GM12878 (cell line): ENCODE data around the gene FAF1. TPM values are rescaled to one million over a fixed set of nuclear protein-coding genes. Genes with fewer than 3 reads are reported as not detected.

Experiments
- ATAC-seq: fragments of 200-7000 bp; cut with Tn5 transposase; 3 replicates; pipeline ENCODE4 v1.9.1; 2020; ENCODE audit warnings: mild to moderate bottlenecking, moderate library complexity
- BruUV-seq: library from RNA; stranded (reverse); fragments of 400-500 nt; replicated peaks from 2 replicates; lab custom pipeline; 2021; lab: Mats Ljungman, UMichigan
- CTCF ChIA-PET: fragments of 300-600 bp; sonication (Branson Sonifier 250); formaldehyde crosslinking; extraction: SDS; loops from one replicate; lab custom pipeline; 2021; ENCODE audit warnings: inconsistent platforms; lab: Yijun Ruan, JAX
- POLR2A ChIA-PET: fragments of 350-600 bp; formaldehyde crosslinking; extraction: SDS; loops from one replicate; lab custom pipeline; 2021; ENCODE audit warnings: inconsistent platforms; lab: Charles Lee
- RAD21 ChIA-PET: fragments of 300-600 bp; sonication (Branson Sonifier 250); formaldehyde crosslinking; loops from one replicate; lab custom pipeline; 2023; ENCODE audit warnings: antibody characterized with exemption; ENCODE audit not compliant: unreplicated experiment; lab: Charles Lee
- SMC1A ChIA-PET: fragments of 300-600 bp; sonication (Branson Sonifier 250); formaldehyde crosslinking; loops from one replicate; lab custom pipeline; 2023; ENCODE audit not compliant: unreplicated experiment, uncharacterized antibody; lab: Charles Lee
- DNase-seq: peaks from one replicate; pipeline ENCODE4 v3.0.0-alpha.2; 2011; ENCODE audit warnings: low read depth, low spot score
- FAIRE-seq: peaks from 3 replicates; lab custom pipeline; 2011; peaks lifted over from hg19 to GRCh38; lab: Jason Lieb, UNC
- H2AFZ ChIP-seq: 2 replicates; pipeline ENCODE4 v1.6.0; 2011; ENCODE audit warnings: low read depth, low read length, control low read depth; ENCODE audit not compliant: control insufficient read depth
- H3K27ac ChIP-seq: 2 replicates; pipeline ENCODE4 v1.5.1; 2011; ENCODE audit warnings: control low read depth; ENCODE audit not compliant: control insufficient read depth, insufficient read depth
- H3K27me3 ChIP-seq, 2 experiments: replicated peaks in 1 of 2; 2 replicates each; pipeline versions ENCODE4 v1.6.0 to v1.6.1; 2011; ENCODE audit warnings: low read length in 1 of 2; ENCODE audit not compliant: control insufficient read depth in 2 of 2, insufficient read depth in 2 of 2
- H3K36me3 ChIP-seq, 2 experiments: 2 replicates each; pipeline ENCODE4 v1.5.1; 2011; ENCODE audit warnings: low read length in 1 of 2; ENCODE audit not compliant: control insufficient read depth in 2 of 2, insufficient read depth in 2 of 2
- H3K4me1 ChIP-seq: 2 replicates; pipeline ENCODE4 v1.6.1; 2011; ENCODE audit warnings: mild to moderate bottlenecking, low read length, moderate library complexity, mixed read lengths; ENCODE audit not compliant: control insufficient read depth, insufficient read depth
- H3K4me2 ChIP-seq: 2 replicates; pipeline ENCODE4 v1.6.0; 2011; ENCODE audit warnings: control low read depth; ENCODE audit not compliant: control insufficient read depth, insufficient read depth
- H3K4me3 ChIP-seq: fragments of 200-600 bp; sonication (generic); 2 replicates; pipeline ENCODE4 v1.5.1; 2016
- H3K79me2 ChIP-seq: 2 replicates; pipeline ENCODE4 v1.6.0; 2011; ENCODE audit warnings: low read length; ENCODE audit not compliant: control insufficient read depth, insufficient read depth
- H3K9ac ChIP-seq: 2 replicates; pipeline ENCODE4 v1.8.0; 2011; ENCODE audit warnings: low read length, control low read depth, mixed read lengths; ENCODE audit not compliant: control insufficient read depth, insufficient read depth
- H3K9me3 ChIP-seq: replicated peaks from 3 replicates; pipeline ENCODE4 v1.5.1; 2011; ENCODE audit warnings: mild to moderate bottlenecking, low read length; ENCODE audit not compliant: control insufficient read depth, insufficient read depth
- H4K20me1 ChIP-seq: 2 replicates; pipeline ENCODE4 v1.6.0; 2011; ENCODE audit not compliant: control insufficient read depth, insufficient read depth
- ATF7 ChIP-seq: fragments of 450-650 bp; IDR thresholded peaks from 2 replicates; pipeline ENCODE4 v1.6.1; 2016; ENCODE audit warnings: low read depth, mild to moderate bottlenecking
- BACH1 ChIP-seq: fragments of 450-650 bp; IDR thresholded peaks from 2 replicates; pipeline ENCODE4 v1.6.1; 2017; ENCODE audit warnings: mild to moderate bottlenecking, borderline replicate concordance
- DPF2 ChIP-seq: fragments of 450-650 bp; IDR thresholded peaks from 2 replicates; pipeline ENCODE4 v1.6.1; 2017; ENCODE audit warnings: mild to moderate bottlenecking
- ETV6 ChIP-seq, 2 experiments: fragments of 450-650 bp in 1 of 2; IDR thresholded peaks in 1 of 2; conservative IDR thresholded peaks in 1 of 2; 2 replicates each; pipeline ENCODE4 v1.6.1; 2014; ENCODE audit warnings: antibody characterized with exemption in 1 of 2, borderline replicate concordance in 1 of 2, low read depth in 1 of 2, mild to moderate bottlenecking in 1 of 2, moderate library complexity in 1 of 2
- FOXM1 ChIP-seq: IDR thresholded peaks from 2 replicates; pipeline ENCODE4 v1.6.1; 2012; ENCODE audit warnings: low read depth, mild to moderate bottlenecking, inconsistent platforms, low read length, moderate library complexity
- GATAD2B ChIP-seq: fragments of 450-650 bp; conservative IDR thresholded peaks from 2 replicates; pipeline ENCODE4 v1.6.1; 2017; ENCODE audit warnings: low read depth, mild to moderate bottlenecking, moderate library complexity
- HCFC1 ChIP-seq: fragments of 150-350 bp; IDR thresholded peaks from 2 replicates; pipeline ENCODE4 v1.6.1; 2014; ENCODE audit warnings: low read length
- IKZF1 ChIP-seq: fragments of 450-650 bp; conservative IDR thresholded peaks from 2 replicates; pipeline ENCODE4 v1.6.1; 2017; ENCODE audit warnings: antibody characterized with exemption, mild to moderate bottlenecking
- IRF4 ChIP-seq: IDR thresholded peaks from 2 replicates; pipeline ENCODE4 v1.6.1; 2011; ENCODE audit warnings: low read depth, low read length
- MYB ChIP-seq: fragments of 150-350 bp; IDR thresholded peaks from 2 replicates; pipeline ENCODE4 v1.6.1; 2014; ENCODE audit warnings: mild to moderate bottlenecking, low read depth, low read length, borderline replicate concordance
- MYC ChIP-seq: IDR thresholded peaks from 2 replicates; pipeline ENCODE4 v1.6.1; 2011; ENCODE audit warnings: mild to moderate bottlenecking, low read length, moderate library complexity, inconsistent platforms; ENCODE audit not compliant: insufficient read depth, insufficient replicate concordance, insufficient read length, severe bottlenecking
- NBN ChIP-seq: fragments of 450-650 bp; IDR thresholded peaks from 2 replicates; pipeline ENCODE4 v1.6.1; 2016
- NFYB ChIP-seq: IDR thresholded peaks from 2 replicates; pipeline ENCODE4 v1.6.1; 2011; ENCODE audit warnings: low read depth, mild to moderate bottlenecking, low read length, improper control_type of control experiment, moderate library complexity; ENCODE audit not compliant: insufficient read depth
- PBX3 ChIP-seq: IDR thresholded peaks from 2 replicates; pipeline ENCODE4 v1.6.1; 2011; ENCODE audit warnings: mild to moderate bottlenecking, low read depth, low read length, moderate library complexity; ENCODE audit not compliant: insufficient replicate concordance
- SIX5 ChIP-seq: IDR thresholded peaks from 2 replicates; pipeline ENCODE4 v1.6.1; 2011; ENCODE audit warnings: mild to moderate bottlenecking, low read depth, low read length, moderate library complexity; ENCODE audit not compliant: severe bottlenecking
- TAF1 ChIP-seq: IDR thresholded peaks from 2 replicates; pipeline ENCODE4 v1.6.1; 2011; ENCODE audit warnings: mild to moderate bottlenecking, low read depth, low read length, borderline replicate concordance
- TCF7 ChIP-seq: IDR thresholded peaks from 2 replicates; pipeline ENCODE4 v1.6.1; 2014; ENCODE audit warnings: antibody characterized with exemption, borderline replicate concordance
- USF1 ChIP-seq: IDR thresholded peaks from 2 replicates; pipeline ENCODE4 v1.6.1; 2011; ENCODE audit warnings: borderline replicate concordance, low read depth, mild to moderate bottlenecking, moderate library complexity, mixed read lengths, low read length; ENCODE audit not compliant: insufficient read depth; ENCODE audit errors: extremely low read length
- ZNF217 ChIP-seq: fragments of 450-650 bp; IDR thresholded peaks from 2 replicates; pipeline ENCODE4 v1.6.1; 2017; ENCODE audit warnings: antibody characterized with exemption, mild to moderate bottlenecking
- WGBS: methylation state at CpG from one replicate; pipeline ENCODE4 v1.1.6; 2016; ENCODE audit warnings: low lambda C conversion rate; ENCODE audit not compliant: insufficient replicate concordance, insufficient coverage; ENCODE audit errors: missing lambda C conversion rate; 5-methylcytosine and 5-hydroxymethylcytosine counted together
- in situ Hi-C: fragments of 300-500 bp; cut with MboI; formaldehyde crosslinking; loops from 9 replicates; pipeline ENCODE4 v1.14.3; 2018; ENCODE audit warnings: mixed read lengths
- intact Hi-C: fragments of 100-400 bp; cut with micrococcal nuclease; formaldehyde crosslinking; loops from one replicate; pipeline ENCODE4 v1.14.2; 2022; ENCODE audit not compliant: unreplicated experiment
- polyA plus RNA-seq, 11 experiments: library from polyadenylated mRNA; depleted of rRNA in 4 of 11; unstranded in 6 of 11; stranded (reverse) in 5 of 11; fragments of >200 nt; fragmentation: Nextera tagmentation in 4 of 11; fragmentation: Illumina TruSeq in 1 of 11; extraction: Ambion mirVana in 4 of 11; extraction: Trizol in 1 of 11; gene quantifications; 1 replicate in 1 of 11; 2 replicates in 10 of 11; pipeline versions ENCODE4 v1.2.1 to v1.2.3, GENCODE V29; 2011 to 2016; ENCODE audit warnings: inconsistent platforms in 2 of 11, missing spikeins in 2 of 11, low read depth in 1 of 11
- total RNA-seq, 4 experiments: library from RNA; depleted of rRNA in 3 of 4; stranded (reverse); fragments of >200 nt in 3 of 4; fragmentation: Illumina TruSeq in 1 of 4; extraction: Trizol in 1 of 4; gene quantifications; 2 replicates each; pipeline versions ENCODE4 v1.2.1 to v1.2.3, GENCODE V29; 2013 to 2021
- TF ChIP-seq, protein P1 (sequence below): IDR thresholded peaks from 2 replicates; pipeline ENCODE4 v1.6.1; 2012; ENCODE audit warnings: mild to moderate bottlenecking, low read depth, low read length

The FAF1 gene
- total and polyA plus RNA-seq, 10 of the 15 experiments (the other 5 are each of a cell fraction or from before 2014, with no cell fraction given) = 8.6 to 54.5 (median 23.7) TPM

- TF ChIP-seq, protein P1, sequence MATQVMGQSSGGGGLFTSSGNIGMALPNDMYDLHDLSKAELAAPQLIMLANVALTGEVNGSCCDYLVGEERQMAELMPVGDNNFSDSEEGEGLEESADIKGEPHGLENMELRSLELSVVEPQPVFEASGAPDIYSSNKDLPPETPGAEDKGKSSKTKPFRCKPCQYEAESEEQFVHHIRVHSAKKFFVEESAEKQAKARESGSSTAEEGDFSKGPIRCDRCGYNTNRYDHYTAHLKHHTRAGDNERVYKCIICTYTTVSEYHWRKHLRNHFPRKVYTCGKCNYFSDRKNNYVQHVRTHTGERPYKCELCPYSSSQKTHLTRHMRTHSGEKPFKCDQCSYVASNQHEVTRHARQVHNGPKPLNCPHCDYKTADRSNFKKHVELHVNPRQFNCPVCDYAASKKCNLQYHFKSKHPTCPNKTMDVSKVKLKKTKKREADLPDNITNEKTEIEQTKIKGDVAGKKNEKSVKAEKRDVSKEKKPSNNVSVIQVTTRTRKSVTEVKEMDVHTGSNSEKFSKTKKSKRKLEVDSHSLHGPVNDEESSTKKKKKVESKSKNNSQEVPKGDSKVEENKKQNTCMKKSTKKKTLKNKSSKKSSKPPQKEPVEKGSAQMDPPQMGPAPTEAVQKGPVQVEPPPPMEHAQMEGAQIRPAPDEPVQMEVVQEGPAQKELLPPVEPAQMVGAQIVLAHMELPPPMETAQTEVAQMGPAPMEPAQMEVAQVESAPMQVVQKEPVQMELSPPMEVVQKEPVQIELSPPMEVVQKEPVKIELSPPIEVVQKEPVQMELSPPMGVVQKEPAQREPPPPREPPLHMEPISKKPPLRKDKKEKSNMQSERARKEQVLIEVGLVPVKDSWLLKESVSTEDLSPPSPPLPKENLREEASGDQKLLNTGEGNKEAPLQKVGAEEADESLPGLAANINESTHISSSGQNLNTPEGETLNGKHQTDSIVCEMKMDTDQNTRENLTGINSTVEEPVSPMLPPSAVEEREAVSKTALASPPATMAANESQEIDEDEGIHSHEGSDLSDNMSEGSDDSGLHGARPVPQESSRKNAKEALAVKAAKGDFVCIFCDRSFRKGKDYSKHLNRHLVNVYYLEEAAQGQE = no peak
- no peak for TF ChIP-seq MYB
- TF ChIP-seq TAF1 = no peak
- no peak for TF ChIP-seq TCF7
- TF ChIP-seq IRF4 = no peak
- TF ChIP-seq NFYB = no peak
- no peak for TF ChIP-seq ETV6 (conservative IDR thresholded peaks at IDR 0.05 in 1 of 2, IDR thresholded peaks at IDR 0.05 in 1 of 2; ENCODE audit: borderline replicate concordance in 1 of 2, low read depth in 1 of 2)
- TF ChIP-seq USF1 = no peak
- TF ChIP-seq, all 136 proteins: peak for 0
Measured at GRCh38 chr1:50471967-50472366, 488.1 kb downstream of the FAF1 start (continued).

DNA sequence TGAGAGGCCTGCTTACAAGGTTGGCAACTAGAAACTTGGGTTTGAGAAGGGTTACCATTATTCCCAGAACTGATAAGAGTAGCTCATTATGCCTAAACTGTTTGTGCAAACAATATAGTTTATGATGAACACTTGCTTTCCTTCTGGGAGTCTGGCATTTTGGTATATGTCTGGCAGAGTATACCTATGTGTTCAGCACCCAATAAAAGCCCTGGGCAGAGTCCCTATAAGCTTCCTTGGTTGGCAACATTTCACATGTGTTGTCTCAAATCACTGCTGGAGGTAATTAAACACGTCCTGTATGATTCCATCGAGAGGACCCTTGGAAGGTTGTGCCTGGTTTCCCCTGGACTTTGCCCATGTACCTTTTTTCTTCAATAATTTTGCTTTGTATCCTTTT is 497.1 kb downstream of the FAF1 start:
- CTCF ChIA-PET = no interaction called here
- ATAC-seq = no peak
- TF ChIP-seq MYC (no peak), HCFC1 (no peak), DPF2 (no peak), GATAD2B (no peak), IKZF1 (no peak), SIX5 (no peak), TAF1 (no peak), NBN (no peak), ZNF217 (no peak), PBX3 (no peak), BACH1 (no peak), FOXM1 (no peak), ATF7 (no peak)

More for the DNA sequence above, 497.1 kb downstream of the FAF1 start:
- SMC1A ChIA-PET = no interaction called here
- Histone ChIP-seq H2AFZ (no peak overlapping the region), H3K4me2 (no peak overlapping the region), H3K4me1 (no peaks in the 10 kb centered on the region), H3K36me3 (no peaks in the 10 kb centered on the region), H4K20me1 (no peaks in the 10 kb centered on the region), H3K27ac (no peak overlapping the region), H3K27me3 (no peaks in the 10 kb centered on the region), H3K9me3 (no peaks in the 10 kb centered on the region), H3K79me2 (no peaks in the 10 kb centered on the region), H3K9ac (no peak overlapping the region), H3K4me3 (no peak overlapping the region)
- no TSS peak for BruUV-seq
- RAD21 ChIA-PET = no interaction called here
- FAIRE-seq (no peak), DNase-seq (no peak)
- intact Hi-C loops = no loop called here
- in situ Hi-C loops = no loop called here
- POLR2A ChIA-PET = interaction anchor here (0.5 kb wide), 1 partner anchor 947 kb away, joined by 4 read pairs; no protein-coding TSS in a partner anchor
- WGBS = 96% methylated on average over 2 of the region's 2 CpGs
